ENCODE measurements around the gene EGLN1. TPM values are rescaled to one million over a fixed set of nuclear protein-coding genes. Genes with fewer than 3 reads are reported as not detected.

Gene EGLN1
- polyA plus RNA-seq, 1 of the 3 experiments (the other 2 are of a cell fraction) = 10.7 TPM

DNA sequence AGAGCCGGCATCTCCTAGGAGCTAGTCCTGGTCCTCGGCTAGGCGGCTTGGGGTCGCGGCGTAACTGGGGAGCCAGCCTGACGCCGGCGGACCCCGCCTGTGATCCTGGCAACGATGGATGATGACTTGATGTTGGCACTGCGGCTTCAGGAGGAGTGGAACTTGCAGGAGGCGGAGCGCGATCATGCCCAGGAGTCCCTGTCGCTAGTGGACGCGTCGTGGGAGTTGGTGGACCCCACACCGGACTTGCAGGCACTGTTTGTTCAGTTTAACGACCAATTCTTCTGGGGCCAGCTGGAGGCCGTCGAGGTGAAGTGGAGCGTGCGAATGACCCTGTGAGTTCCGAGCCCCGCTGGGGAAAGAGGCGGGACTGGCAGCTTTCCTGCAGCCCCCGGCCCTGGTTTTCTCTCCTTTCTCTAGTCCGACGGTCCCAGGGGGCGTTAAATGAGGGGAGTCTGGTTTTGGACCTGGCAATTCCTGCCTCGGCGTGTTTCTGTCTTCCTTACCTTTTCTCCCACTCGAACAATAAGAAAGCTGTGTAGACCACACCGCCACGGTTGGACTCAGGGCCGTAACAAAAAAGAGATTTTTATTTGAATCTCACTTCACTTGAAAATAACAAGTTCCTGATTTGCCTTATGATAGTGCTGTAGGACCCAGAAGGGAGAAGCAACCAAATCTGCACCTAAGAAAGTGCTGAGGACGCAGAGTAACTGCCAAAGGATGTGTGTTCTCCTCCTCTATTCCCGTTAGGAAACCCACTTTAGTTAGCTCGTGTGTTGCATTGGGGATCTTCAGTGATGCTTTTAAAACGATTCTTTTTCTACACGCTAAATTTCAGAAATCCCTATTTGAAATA, 83.6 kb downstream of the EGLN1 start, which contains the start of gene SPRTN:
Gene SPRTN, plus strand, starts transcription at position 24 of the 859 bp plus-strand sequence. Its CDS starts 91 bp downstream, at position 115.
- H3K9me2 ChIP-seq = no peaks in the 10 kb centered on the region
- ChIA-PET POLR2A (interaction anchor here (0.6 to 1.0 kb wide), 2 partner anchors 83 to 186 kb away, joined by 3 to 4 read pairs; no protein-coding TSS in a partner anchor), CTCF (interaction anchor here (0.8 to 3.0 kb wide), 8 partner anchors 11 to 263 kb away, joined by 3 to 10 read pairs (median 5); no protein-coding TSS in a partner anchor)
- peak within 1 kb of the TSS; percentile 87 to 98 for H3K4me3 ChIP-seq (ENCODE audit: low read depth in 2 of 2, low read length in 1 of 2)
- 0 out of 2 replicates have a peak, but pooled peaks have one; percentile 7 for TF ChIP-seq YY1 (IDR thresholded peaks at IDR 0.05; ENCODE audit: low read depth)
- TF ChIP-seq SIN3A (IDR thresholded peaks at IDR 0.05; ENCODE audit: borderline replicate concordance, low read depth, low read length) = 0 out of 2 replicates have a peak, but pooled peaks have one; percentile 59
- TF ChIP-seq, protein P1, sequence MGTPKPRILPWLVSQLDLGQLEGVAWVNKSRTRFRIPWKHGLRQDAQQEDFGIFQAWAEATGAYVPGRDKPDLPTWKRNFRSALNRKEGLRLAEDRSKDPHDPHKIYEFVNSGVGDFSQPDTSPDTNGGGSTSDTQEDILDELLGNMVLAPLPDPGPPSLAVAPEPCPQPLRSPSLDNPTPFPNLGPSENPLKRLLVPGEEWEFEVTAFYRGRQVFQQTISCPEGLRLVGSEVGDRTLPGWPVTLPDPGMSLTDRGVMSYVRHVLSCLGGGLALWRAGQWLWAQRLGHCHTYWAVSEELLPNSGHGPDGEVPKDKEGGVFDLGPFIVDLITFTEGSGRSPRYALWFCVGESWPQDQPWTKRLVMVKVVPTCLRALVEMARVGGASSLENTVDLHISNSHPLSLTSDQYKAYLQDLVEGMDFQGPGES (IDR thresholded peaks at IDR 0.05; ENCODE audit: low read depth, low read length) = no peak
- TF ChIP-seq POLR2AphosphoS5 (IDR thresholded peaks at IDR 0.05; ENCODE audit: low read depth, low read length) = peak; percentile 32; the same call in 1 of the 2 replicates
- peak within 1 kb of the TSS; percentile 86 for H2AFZ ChIP-seq (ENCODE audit: low read depth)
- H3K9me3 ChIP-seq = no peaks in the 10 kb centered on the region
- peaks cover 34% of the 10 kb centered on the region for H4K20me1 ChIP-seq (ENCODE audit: insufficient read depth)
- no peaks in the 10 kb centered on the region for H3F3A ChIP-seq (replicated peaks; ENCODE audit: insufficient read depth)
- peaks cover 13 to 41% of the 10 kb centered on the region in 2 experiments; a peak in 3 of 4 replicates for H3K4me1 ChIP-seq (ENCODE audit: control insufficient read depth in 1 of 2, insufficient read depth in 2 of 2, low read depth in 1 of 2, low read length in 1 of 2)
- H3K4me2 ChIP-seq = peak within 1 kb of the TSS; percentile 98
- peak within 1 kb of the TSS; percentile 99 for H3K27ac ChIP-seq (ENCODE audit: low read depth in 2 of 2, low read length in 1 of 2)
- H3K27me3 ChIP-seq (ENCODE audit: insufficient read depth) = no peaks in the 10 kb centered on the region
- 0% methylated on average over 14 of the region's 43 CpGs for WGBS (ENCODE audit: low lambda C conversion rate)
- H3K79me2 ChIP-seq (ENCODE audit: insufficient read depth) = peaks cover 92% of the 10 kb centered on the region
- H3K36me3 ChIP-seq (replicated peaks in 1 of 2; ENCODE audit: control insufficient read depth in 1 of 2, insufficient read depth in 2 of 2, low read length in 1 of 2) = peaks cover 23 to 37% of the 10 kb centered on the region in 2 experiments
- DNase-seq = peak; percentile 90
- peak within 1 kb of the TSS; percentile 88 for H3K9ac ChIP-seq

DNA sequence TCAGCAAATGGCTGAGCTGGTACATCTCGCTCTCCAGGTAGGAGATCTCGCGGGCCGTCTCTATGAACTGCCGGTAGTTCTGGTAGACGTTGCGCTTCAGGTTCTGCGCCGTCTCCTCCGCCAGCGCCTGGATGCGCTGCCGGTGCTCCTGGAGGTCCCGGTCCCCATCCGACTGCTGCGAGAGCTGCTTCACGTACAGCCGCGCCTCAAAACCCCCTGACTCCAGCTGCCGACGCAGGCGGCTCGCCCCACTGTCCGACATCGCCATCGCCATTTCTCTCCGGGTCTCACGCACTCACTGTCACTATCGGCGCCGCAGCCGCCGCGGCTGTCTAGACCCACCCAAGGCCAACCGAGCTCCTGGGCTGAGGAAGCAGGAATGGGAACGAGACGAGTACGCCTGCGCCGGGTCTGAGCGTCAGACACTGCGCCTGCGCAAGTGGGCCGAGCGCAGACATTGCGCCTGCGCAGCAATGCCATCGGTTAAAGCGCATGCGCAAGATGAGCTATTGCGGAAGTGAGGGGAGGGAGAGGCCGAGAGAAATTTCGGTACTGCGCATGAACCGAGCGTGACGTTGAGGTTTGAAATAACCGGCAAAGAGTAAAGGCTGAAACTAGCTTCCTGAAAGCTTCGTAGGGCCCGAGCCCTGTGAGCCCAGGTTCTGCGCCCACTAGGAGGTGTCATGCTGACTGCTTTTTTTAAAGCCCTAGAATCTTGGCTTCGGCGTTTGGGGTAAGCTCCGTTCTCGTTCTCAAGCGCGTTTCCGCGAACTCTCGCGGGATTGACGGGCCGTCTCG, 84.4 kb downstream of the EGLN1 start, which contains the start of gene EXOC8:
Gene EXOC8, minus strand, starts transcription at position 381 of the 798 bp plus-strand sequence. Its CDS starts 107 bp downstream, at position 274.
- Histone ChIP-seq H3K27ac (ENCODE audit: low read depth in 2 of 2, low read length in 1 of 2) (peak within 1 kb of the TSS; percentile 99), H3K9ac (peak within 1 kb of the TSS; percentile 88), H3F3A (replicated peaks; ENCODE audit: insufficient read depth) (no peaks in the 10 kb centered on the region), H3K4me1 (ENCODE audit: control insufficient read depth in 1 of 2, insufficient read depth in 2 of 2, low read depth in 1 of 2, low read length in 1 of 2) (peaks cover 13 to 44% of the 10 kb centered on the region in 2 experiments; a peak in 3 of 4 replicates), H3K27me3 (ENCODE audit: insufficient read depth) (no peaks in the 10 kb centered on the region), H3K9me3 (no peaks in the 10 kb centered on the region), H2AFZ (ENCODE audit: low read depth) (peak within 1 kb of the TSS; percentile 86), H3K9me2 (no peaks in the 10 kb centered on the region), H3K36me3 (replicated peaks in 1 of 2; ENCODE audit: control insufficient read depth in 1 of 2, insufficient read depth in 2 of 2, low read length in 1 of 2) (peaks cover 29 to 36% of the 10 kb centered on the region in 2 experiments), H3K79me2 (ENCODE audit: insufficient read depth) (peaks cover 92% of the 10 kb centered on the region), H3K4me2 (peak within 1 kb of the TSS; percentile 98), H4K20me1 (ENCODE audit: insufficient read depth) (peaks cover 42% of the 10 kb centered on the region), H3K4me3 (ENCODE audit: low read depth in 2 of 2, low read length in 1 of 2) (peak within 1 kb of the TSS; percentile 87 to 98)
- POLR2A ChIA-PET = interaction anchor here (0.6 to 1.0 kb wide), 2 partner anchors 84 to 185 kb away, joined by 3 to 4 read pairs; no protein-coding TSS in a partner anchor
- CTCF ChIA-PET = interaction anchor here (0.8 to 3.0 kb wide), 7 partner anchors 12 to 263 kb away, joined by 3 to 10 read pairs (median 6); no protein-coding TSS in a partner anchor
- WGBS (ENCODE audit: low lambda C conversion rate) = 1% methylated on average over 31 of the region's 74 CpGs
- peak; percentile 96 for DNase-seq
- TF ChIP-seq, protein P2, sequence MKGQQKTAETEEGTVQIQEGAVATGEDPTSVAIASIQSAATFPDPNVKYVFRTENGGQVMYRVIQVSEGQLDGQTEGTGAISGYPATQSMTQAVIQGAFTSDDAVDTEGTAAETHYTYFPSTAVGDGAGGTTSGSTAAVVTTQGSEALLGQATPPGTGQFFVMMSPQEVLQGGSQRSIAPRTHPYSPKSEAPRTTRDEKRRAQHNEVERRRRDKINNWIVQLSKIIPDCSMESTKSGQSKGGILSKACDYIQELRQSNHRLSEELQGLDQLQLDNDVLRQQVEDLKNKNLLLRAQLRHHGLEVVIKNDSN (IDR thresholded peaks at IDR 0.05; ENCODE audit: borderline replicate concordance, low read depth) = no peak
- TF ChIP-seq JUND (IDR thresholded peaks at IDR 0.05) (no peak), FOXJ3 (CRISPR knock-in tag; IDR thresholded peaks at IDR 0.05) (no peak), TEAD4 (IDR thresholded peaks at IDR 0.05; ENCODE audit: borderline replicate concordance, insufficient read depth) (no peak), GABPA (IDR thresholded peaks at IDR 0.05; ENCODE audit: low read depth) (peak; percentile 46; the same call in 1 of the 2 replicates), MXI1 (IDR thresholded peaks at IDR 0.05; ENCODE audit: low read depth, low read length) (peak; percentile 90), SMC3 (IDR thresholded peaks at IDR 0.05; ENCODE audit: low read depth, low read length) (no peak), POLR2AphosphoS5 (IDR thresholded peaks at IDR 0.05; ENCODE audit: low read depth, low read length) (peak; percentile 82), NRF1 (IDR thresholded peaks at IDR 0.05; ENCODE audit: low read depth, low read length) (peak; percentile 100), ELF1 (IDR thresholded peaks at IDR 0.05) (peak; percentile 99)
- TF ChIP-seq, protein P3, sequence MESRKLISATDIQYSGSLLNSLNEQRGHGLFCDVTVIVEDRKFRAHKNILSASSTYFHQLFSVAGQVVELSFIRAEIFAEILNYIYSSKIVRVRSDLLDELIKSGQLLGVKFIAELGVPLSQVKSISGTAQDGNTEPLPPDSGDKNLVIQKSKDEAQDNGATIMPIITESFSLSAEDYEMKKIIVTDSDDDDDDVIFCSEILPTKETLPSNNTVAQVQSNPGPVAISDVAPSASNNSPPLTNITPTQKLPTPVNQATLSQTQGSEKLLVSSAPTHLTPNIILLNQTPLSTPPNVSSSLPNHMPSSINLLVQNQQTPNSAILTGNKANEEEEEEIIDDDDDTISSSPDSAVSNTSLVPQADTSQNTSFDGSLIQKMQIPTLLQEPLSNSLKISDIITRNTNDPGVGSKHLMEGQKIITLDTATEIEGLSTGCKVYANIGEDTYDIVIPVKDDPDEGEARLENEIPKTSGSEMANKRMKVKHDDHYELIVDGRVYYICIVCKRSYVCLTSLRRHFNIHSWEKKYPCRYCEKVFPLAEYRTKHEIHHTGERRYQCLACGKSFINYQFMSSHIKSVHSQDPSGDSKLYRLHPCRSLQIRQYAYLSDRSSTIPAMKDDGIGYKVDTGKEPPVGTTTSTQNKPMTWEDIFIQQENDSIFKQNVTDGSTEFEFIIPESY (IDR thresholded peaks at IDR 0.05; ENCODE audit: borderline replicate concordance, low read depth) = peak; percentile 96
- TF ChIP-seq, protein P4, sequence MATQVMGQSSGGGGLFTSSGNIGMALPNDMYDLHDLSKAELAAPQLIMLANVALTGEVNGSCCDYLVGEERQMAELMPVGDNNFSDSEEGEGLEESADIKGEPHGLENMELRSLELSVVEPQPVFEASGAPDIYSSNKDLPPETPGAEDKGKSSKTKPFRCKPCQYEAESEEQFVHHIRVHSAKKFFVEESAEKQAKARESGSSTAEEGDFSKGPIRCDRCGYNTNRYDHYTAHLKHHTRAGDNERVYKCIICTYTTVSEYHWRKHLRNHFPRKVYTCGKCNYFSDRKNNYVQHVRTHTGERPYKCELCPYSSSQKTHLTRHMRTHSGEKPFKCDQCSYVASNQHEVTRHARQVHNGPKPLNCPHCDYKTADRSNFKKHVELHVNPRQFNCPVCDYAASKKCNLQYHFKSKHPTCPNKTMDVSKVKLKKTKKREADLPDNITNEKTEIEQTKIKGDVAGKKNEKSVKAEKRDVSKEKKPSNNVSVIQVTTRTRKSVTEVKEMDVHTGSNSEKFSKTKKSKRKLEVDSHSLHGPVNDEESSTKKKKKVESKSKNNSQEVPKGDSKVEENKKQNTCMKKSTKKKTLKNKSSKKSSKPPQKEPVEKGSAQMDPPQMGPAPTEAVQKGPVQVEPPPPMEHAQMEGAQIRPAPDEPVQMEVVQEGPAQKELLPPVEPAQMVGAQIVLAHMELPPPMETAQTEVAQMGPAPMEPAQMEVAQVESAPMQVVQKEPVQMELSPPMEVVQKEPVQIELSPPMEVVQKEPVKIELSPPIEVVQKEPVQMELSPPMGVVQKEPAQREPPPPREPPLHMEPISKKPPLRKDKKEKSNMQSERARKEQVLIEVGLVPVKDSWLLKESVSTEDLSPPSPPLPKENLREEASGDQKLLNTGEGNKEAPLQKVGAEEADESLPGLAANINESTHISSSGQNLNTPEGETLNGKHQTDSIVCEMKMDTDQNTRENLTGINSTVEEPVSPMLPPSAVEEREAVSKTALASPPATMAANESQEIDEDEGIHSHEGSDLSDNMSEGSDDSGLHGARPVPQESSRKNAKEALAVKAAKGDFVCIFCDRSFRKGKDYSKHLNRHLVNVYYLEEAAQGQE (IDR thresholded peaks at IDR 0.05; ENCODE audit: low read depth, low read length) = 0 out of 2 replicates have a peak, but pooled peaks have one; percentile 17

Measured in SK-N-SH (cell line).